HEK293 (cell line): ENCODE data around the gene ANXA2.

Experiments used
- GLI2 ChIP-seq: fragments of 450-650 bp; formaldehyde crosslinking; IDR thresholded peaks from 2 replicates; pipeline ENCODE4; 2017; ENCODE audit warnings: missing biosample characterization, missing genetic modification characterization, low read depth, borderline replicate concordance
- IKZF3 ChIP-seq: fragments of 450-650 bp; IDR thresholded peaks from 2 replicates; pipeline ENCODE4 v1.5.0; 2018; ENCODE audit warnings: missing biosample characterization, mild to moderate bottlenecking, missing genetic modification characterization, moderate library complexity
- MYNN ChIP-seq: fragments of 450-650 bp; formaldehyde crosslinking; IDR thresholded peaks from 2 replicates; pipeline ENCODE4 v1.5.1; 2016; ENCODE audit warnings: missing biosample characterization, missing genetic modification characterization, borderline replicate concordance
- PRDM1 ChIP-seq: fragments of 450-650 bp; formaldehyde crosslinking; IDR thresholded peaks from 2 replicates; pipeline ENCODE4; 2016; ENCODE audit warnings: missing biosample characterization, missing genetic modification characterization
- RBAK ChIP-seq: fragments of 450-650 bp; formaldehyde crosslinking; IDR thresholded peaks from 2 replicates; pipeline ENCODE4 v1.5.1; 2016; ENCODE audit warnings: missing biosample characterization, missing genetic modification characterization
- REST ChIP-seq: fragments of 450-650 bp; formaldehyde crosslinking; IDR thresholded peaks from 2 replicates; pipeline ENCODE4 v1.5.1; 2016; ENCODE audit warnings: missing biosample characterization, missing genetic modification characterization
- SP7 ChIP-seq: fragments of 450-650 bp; formaldehyde crosslinking; IDR thresholded peaks from 2 replicates; pipeline ENCODE4 v1.5.1; 2016; ENCODE audit warnings: missing biosample characterization, missing genetic modification characterization
- TSHZ1 ChIP-seq: fragments of 450-650 bp; formaldehyde crosslinking; IDR thresholded peaks from 2 replicates; pipeline ENCODE4 v1.5.1; 2016; ENCODE audit warnings: missing biosample characterization, missing genetic modification characterization, borderline replicate concordance
- YY1 ChIP-seq: fragments of 450-650 bp; formaldehyde crosslinking; IDR thresholded peaks from 2 replicates; pipeline ENCODE4 v1.5.1; 2018; ENCODE audit warnings: missing biosample characterization, missing genetic modification characterization
- ZBTB10 ChIP-seq: fragments of 450-650 bp; formaldehyde crosslinking; IDR thresholded peaks from 2 replicates; pipeline ENCODE4 v1.5.1; 2016; ENCODE audit warnings: missing biosample characterization, missing genetic modification characterization
- ZBTB17 ChIP-seq: fragments of 450-650 bp; formaldehyde crosslinking; IDR thresholded peaks from 2 replicates; pipeline ENCODE4 v1.5.1; 2016; ENCODE audit warnings: missing biosample characterization, missing genetic modification characterization
- ZNF112 ChIP-seq: fragments of 450-650 bp; formaldehyde crosslinking; IDR thresholded peaks from 2 replicates; pipeline ENCODE4 v1.5.0; 2017; ENCODE audit warnings: missing biosample characterization, missing genetic modification characterization
- ZNF132 ChIP-seq: fragments of 450-650 bp; formaldehyde crosslinking; IDR thresholded peaks from 2 replicates; pipeline ENCODE4 v1.5.1; 2017; ENCODE audit warnings: missing biosample characterization, missing genetic modification characterization, borderline replicate concordance
- ZNF157 ChIP-seq: fragments of 450-650 bp; formaldehyde crosslinking; IDR thresholded peaks from 2 replicates; pipeline ENCODE4 v1.5.1; 2016; ENCODE audit warnings: missing biosample characterization, missing genetic modification characterization
- ZNF175 ChIP-seq: fragments of 450-650 bp; formaldehyde crosslinking; IDR thresholded peaks from 2 replicates; pipeline ENCODE4 v1.5.1; 2016; ENCODE audit warnings: missing biosample characterization, missing genetic modification characterization
- ZNF18 ChIP-seq: fragments of 450-650 bp; formaldehyde crosslinking; IDR thresholded peaks from 2 replicates; pipeline ENCODE4 v1.5.1; 2016; ENCODE audit warnings: missing biosample characterization, missing genetic modification characterization
- ZNF48 ChIP-seq: fragments of 450-650 bp; formaldehyde crosslinking; IDR thresholded peaks from 2 replicates; pipeline ENCODE4 v1.5.1; 2016; ENCODE audit warnings: missing biosample characterization, missing genetic modification characterization
- ZNF518A ChIP-seq: fragments of 450-650 bp; formaldehyde crosslinking; conservative IDR thresholded peaks from 2 replicates; pipeline ENCODE4 v1.5.1; 2016; ENCODE audit warnings: low read depth, missing biosample characterization, missing genetic modification characterization
- ZNF621 ChIP-seq: fragments of 450-650 bp; formaldehyde crosslinking; IDR thresholded peaks from 2 replicates; pipeline ENCODE4 v1.5.1; 2017; ENCODE audit warnings: missing biosample characterization, missing genetic modification characterization
- ZNF623 ChIP-seq: fragments of 450-650 bp; formaldehyde crosslinking; IDR thresholded peaks from 2 replicates; pipeline ENCODE4 v1.5.1; 2016; ENCODE audit warnings: missing biosample characterization, missing genetic modification characterization
- ZNF76 ChIP-seq: fragments of 450-650 bp; formaldehyde crosslinking; IDR thresholded peaks from 2 replicates; pipeline ENCODE4; 2016; ENCODE audit warnings: low read depth, missing biosample characterization, missing genetic modification characterization, borderline replicate concordance
- ZNF768 ChIP-seq: fragments of 450-650 bp; formaldehyde crosslinking; IDR thresholded peaks from 2 replicates; pipeline ENCODE4 v1.5.1; 2018; ENCODE audit warnings: missing biosample characterization, mild to moderate bottlenecking, missing genetic modification characterization
- ZNF837 ChIP-seq: fragments of 450-650 bp; formaldehyde crosslinking; IDR thresholded peaks from 2 replicates; pipeline ENCODE4 v1.5.1; 2016; ENCODE audit warnings: missing biosample characterization, missing genetic modification characterization

ANXA2 gene

GRCh38 chr15:60374628-60375081 lies 23.1 kb downstream of the ANXA2 start (continued):
- TF ChIP-seq TSHZ1 (tag by site-specific recombination) (no peak), ZNF112 (tag by site-specific recombination) (no peak), ZNF76 (tag by site-specific recombination) (no peak), ZNF175 (tag by site-specific recombination) (no peak), IKZF3 (tag by site-specific recombination) (peak; percentile 81), GLI2 (no peak), PRDM1 (tag by site-specific recombination) (peak; percentile 77), ZNF518A (tag by site-specific recombination) (no peak), ZBTB10 (tag by site-specific recombination) (no peak), ZNF621 (tag by site-specific recombination) (no peak), ZBTB17 (peak; percentile 67), MYNN (tag by site-specific recombination) (no peak), RBAK (no peak), ZNF768 (no peak), YY1 (tag by site-specific recombination) (no peak), ZNF837 (peak; percentile 87; the same call in 1 of the 2 replicates), REST (tag by site-specific recombination) (no peak), ZNF157 (tag by site-specific recombination) (no peak), ZNF132 (tag by site-specific recombination) (no peak), ZNF18 (tag by site-specific recombination) (peak; percentile 62; the same call in 1 of the 2 replicates), ZNF48 (tag by site-specific recombination) (no peak), ZNF623 (tag by site-specific recombination) (no peak), SP7 (tag by site-specific recombination) (peak; percentile 20; the same call in 1 of the 2 replicates)
